SKM-1 (cell line): ENCODE data around the gene ZNF579.

Experiments
- DNase-seq: peaks from one replicate; lab custom pipeline; 2025; ENCODE audit not compliant: unreplicated experiment; lab: John Stamatoyannopoulos, UW

Gene ZNF579

DNA sequence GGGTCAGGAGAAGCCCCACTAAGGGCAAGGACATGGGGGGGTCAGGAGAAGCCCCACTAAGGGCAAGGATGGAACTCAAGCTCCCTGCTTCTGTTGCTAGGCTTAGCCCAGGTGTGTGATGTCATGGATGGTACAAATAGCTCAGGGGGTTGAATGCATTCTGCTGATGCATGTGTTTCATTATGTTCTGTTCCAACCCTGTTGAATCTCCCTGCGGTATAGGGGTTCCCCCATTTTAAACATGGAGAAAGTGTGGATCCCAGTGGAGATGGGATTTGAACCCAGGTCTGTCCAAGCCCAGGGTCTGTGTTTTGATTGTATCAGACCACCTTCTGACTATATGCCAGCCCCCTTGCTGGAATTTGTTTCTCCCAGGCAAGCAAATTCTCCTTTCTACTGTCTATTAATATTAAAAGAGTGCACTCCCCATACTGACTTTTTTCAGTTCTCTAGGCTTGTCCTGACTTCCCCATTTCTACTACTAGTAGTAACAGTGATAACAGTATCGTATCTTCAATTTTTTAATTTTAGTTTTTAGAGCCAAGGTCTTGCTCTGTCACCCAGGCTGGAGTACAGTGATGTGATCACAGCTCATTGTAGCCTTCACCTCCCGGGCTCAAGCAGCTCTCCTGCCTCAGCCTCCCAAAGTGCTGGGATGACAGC, 31.5 kb upstream of the ZNF579 start:
- DNase-seq: no peak

DNA sequence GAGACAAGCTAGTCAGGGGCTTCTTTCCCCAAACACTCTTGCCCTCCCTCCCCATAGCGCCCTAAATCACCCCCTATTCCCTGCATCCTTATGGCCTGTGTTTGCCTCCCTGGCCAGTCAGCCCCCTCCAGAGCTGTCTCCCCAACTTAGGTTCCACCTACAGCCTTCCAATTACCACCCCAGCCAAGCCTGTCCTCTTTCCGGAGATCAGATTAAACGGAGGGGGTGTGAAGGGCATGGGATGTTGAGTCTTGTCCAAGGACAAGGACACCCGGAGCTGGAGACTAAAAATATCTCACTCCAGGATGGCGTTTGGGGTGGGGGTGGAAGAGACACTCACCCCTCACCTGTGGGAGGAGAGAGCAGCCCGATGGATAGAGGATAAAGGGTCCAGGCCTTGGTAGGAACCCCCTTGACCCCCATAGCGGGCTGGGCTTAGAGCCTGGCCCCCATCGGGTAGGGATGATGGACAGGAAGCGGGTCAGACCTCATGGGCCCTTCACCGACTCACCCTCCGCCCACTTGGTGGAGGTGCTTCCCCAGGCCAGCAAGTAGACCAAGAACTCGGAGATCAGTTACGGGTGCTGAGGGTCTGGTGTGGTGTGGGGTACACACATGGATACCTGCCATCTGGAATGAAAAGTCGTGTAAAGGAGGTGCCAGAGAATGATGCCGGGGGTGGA, 30.8 kb upstream of the ZNF579 start:
- no peak for DNase-seq

DNA sequence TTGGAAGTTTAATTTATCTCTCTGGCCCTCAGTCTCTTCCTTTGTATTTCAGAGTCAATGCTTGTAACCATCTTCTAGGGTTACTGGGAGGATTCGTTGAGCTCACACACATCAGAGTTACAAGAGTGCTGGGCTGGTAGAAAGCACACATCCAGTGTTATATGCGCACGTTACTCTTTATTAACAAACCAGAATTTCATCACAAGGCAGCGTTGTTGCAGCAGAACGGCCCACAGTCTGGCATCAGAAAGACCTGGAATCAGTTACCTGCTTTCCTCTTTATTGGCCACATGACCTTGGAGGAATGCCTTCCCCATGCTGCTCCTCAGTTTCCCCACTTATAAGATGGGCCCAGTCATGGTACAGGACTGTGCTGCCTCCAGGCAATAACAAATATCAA, 28.7 kb upstream of the ZNF579 start:
- DNase-seq: no peak

DNA sequence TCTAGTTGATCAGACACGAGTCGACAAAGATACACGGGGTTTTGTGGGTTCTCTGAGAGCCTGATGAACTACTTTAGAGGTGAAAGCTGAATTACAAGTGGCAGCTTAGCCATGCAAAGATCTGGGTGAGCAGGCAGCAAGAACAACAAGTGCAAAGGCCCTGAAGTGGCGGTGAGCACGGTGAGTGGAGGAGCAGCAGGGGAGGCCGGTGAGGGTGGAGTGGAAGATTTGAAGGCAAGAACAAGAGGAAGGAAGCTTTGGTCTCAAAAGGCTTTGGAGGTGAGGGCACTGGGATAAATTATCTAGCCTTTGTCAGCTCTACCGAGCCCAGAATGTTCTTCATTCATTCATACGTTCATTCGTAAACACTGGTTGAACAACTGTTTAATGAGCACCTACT, 26.2 kb upstream of the ZNF579 start:
- DNase-seq: no peak

DNA sequence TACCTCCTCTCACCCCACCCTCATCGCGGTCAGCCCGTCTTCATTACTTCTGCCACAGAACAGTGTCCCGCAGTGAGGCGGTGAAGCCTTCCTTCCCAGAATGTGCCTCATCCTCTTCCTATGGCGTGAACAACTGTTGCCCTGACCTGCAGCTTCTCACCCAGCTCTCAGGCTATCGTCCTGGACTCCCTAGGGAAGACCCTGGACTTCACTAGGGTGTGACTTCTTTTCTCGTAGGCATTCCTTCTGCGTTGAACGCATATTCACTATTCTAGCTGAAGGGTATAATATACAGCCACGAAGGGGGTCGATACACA, 25.8 kb upstream of the ZNF579 start:
- no peak for DNase-seq

DNA sequence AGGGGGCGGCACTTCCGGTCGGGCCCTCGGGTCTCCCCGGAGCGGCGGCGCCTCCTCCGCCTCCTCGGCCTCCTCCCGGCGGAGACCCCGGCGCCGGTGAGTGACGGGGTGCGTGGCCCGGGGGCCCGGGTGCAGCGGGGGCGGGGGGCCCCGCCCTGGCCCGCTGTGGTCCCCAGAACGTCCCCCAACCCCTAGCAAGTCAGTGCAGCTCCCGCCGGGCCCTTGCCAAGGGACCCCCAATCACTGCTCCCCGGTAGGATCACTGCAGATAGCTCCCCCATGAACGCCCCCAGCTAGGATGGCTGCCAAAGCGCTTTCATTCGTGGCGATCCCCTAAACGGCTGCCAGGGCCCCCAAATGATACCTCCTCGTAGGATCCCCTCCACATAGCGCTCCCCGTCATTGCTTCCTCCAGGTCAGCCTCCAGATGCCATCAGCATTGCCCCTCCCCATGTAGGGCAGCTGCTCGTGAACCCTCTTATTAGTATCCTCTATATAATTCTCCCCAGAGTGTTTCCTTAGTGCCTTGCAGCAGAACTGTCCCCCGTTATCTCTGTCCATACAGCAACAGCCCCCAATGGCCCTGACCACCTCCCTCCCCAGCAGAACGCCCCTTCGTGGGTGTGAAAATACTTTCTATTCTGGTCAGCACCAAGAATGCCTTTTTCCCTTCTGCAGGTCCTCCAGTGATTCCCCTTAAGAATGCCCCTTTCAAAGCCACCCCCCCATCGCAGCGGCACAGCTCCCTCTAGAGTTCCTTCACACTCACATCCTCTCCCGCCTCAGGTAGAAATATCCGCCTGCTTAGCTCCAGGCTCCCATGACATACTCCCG, 25.2 kb upstream of the ZNF579 start, which contains the start of gene ZNF865:
TSS of gene ZNF865 (plus strand) at position 11 of the 834 bp plus-strand sequence. CDS start 7,972 bp downstream, outside the sequence.
- DNase-seq: peak; percentile 23

DNA sequence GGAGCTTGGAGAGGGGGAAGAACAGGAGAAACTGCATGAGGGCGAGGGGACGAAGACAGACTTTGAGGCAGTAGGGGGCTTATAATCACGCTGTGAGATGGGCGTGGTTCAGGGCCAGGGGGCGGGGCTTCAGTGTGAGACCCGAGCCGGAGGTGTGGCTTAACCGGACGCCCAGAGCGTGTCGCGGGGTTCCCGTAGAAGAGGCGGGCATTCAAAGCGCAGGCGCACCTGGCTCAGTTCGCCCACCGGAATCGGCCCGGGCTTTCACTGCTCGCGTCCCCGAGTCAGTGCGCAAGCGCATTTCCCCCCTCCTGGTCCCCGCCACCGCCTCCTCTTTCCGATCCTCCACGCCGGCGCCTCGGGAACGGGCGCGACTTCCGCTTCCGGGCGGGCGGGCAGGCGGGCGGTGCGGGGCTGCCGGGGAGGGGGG, 24.6 kb upstream of the ZNF579 start:
- peak; percentile 61 for DNase-seq

DNA sequence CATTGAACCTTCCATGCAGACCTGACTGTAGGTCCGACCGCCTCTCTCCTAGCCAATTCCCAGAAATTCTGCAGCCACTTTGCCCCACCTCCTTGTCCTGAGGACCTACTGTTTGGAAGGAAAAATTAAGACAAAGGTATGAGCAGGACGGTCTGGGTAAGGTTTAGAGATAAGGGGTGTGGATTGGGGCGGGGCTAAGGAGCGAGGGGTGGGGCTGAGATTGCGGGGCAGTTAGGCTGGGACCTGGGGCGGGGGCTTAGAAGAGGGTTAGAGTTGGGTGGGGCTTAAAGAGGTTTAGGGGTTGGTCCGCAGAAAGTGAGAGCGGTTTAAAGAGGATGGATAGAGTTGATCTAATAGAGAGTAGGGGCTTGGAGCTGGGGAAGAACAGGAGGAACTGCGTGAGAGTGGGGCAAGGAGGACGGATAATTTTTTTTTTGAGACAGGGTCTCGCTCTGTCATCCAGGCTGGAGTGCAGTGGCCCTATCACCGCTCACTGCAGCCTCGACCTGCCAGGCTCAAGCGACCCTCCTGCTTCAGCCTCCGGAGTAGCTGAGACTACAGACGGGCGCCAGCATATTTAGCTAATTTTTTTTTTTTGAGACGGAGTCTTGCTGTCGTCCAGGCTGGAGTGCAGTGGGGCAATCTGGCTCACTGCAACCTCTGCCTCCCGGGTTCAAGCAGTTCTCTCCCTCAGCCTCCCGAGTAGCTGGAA, 23.1 kb upstream of the ZNF579 start:
- DNase-seq: no peak

DNA sequence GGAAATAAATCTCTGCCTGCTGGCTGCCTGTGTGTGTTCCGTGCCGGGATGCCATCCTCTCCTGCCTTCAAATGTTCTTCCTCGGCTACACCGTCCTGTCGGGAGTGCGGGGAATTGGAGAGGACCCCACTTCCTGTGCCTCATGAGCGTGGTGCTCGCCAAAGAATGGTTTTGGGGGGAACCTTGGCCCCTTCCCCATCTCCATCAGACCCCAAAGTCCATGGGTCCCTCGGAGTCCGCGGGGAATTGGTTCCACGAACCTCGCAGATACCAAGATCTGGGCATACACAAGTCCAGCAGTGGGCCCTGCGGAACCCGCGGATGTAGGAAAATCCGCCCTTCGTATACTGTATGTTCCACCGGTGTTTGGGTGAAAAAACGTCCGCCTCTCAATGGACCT, 22.5 kb upstream of the ZNF579 start:
- DNase-seq: no peak

DNA sequence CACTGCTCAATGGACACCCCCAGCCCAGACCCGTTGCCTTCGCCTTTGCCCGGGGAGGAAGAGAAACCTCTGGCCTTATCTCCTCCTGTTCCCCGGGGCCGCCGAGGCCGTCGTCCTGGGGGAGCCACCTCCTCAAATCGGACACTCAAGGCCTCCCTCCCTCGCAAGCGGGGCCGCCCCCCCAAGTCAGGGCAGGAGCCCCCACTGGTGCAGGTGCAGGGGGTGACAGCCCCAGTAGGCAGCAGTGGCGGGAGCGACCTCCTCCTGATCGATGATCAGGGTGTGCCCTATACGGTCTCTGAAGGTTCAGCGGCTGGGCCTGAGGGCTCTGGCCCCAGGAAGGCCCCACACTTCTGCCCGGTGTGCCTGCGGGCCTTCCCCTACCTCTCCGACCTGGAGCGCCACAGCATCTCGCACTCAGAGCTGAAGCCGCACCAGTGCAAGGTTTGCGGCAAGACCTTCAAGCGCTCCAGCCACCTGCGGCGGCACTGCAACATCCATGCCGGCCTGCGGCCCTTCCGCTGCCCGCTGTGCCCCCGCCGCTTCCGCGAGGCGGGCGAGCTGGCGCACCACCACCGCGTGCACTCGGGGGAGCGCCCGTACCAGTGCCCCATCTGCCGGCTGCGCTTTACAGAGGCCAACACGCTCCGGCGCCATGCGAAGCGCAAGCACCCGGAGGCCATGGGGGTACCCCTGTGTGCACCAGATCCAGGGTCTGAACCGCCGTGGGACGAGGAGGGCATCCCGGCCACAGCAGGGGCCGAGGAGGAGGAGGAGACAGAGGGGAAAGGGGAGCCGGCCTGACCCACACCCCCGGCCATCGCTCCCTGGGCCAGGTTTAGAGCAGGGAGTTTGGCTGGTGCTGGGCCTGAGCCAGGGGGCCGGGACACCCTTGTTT, 21.7 kb upstream of the ZNF579 start:
- DNase-seq: no peak

DNA sequence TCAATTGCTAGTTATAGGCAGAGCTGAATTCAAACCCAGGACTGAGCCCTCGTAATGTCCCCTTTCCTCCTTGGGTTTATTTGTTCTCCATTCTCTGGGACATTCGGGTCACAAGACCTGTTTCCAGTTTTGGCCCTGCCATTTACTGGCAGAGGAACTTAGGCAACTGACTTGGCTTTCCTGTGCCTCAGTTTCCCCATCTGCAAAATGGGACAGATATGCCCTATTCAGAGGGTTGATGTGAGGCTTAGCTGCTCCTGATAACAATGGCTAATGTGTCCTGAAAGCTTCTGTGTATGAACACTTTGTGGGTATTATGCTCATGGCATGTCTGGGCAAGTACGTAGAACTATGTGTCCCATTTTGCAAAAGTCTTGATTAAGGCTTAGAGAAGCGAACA, 20.4 kb upstream of the ZNF579 start:
- DNase-seq: no peak

DNA sequence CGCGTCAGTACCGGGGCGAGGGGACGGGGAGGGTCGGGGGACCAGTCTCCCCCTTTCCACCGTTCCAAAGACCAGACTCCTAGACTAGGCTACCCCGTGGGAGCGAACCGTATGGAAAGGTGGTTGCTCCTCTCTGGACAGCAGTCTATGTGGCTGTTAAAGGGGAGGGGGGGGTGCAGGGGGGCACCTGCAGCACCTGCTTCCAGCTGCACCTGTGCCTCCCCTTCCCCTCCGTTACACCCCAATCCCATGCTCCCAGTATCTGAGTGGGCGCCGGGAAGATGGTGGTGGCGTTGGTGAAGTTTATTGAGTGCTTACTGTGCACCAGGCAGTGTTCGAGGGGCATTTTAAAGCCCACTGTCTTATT, 20.0 kb upstream of the ZNF579 start:
- DNase-seq: no peak

DNA sequence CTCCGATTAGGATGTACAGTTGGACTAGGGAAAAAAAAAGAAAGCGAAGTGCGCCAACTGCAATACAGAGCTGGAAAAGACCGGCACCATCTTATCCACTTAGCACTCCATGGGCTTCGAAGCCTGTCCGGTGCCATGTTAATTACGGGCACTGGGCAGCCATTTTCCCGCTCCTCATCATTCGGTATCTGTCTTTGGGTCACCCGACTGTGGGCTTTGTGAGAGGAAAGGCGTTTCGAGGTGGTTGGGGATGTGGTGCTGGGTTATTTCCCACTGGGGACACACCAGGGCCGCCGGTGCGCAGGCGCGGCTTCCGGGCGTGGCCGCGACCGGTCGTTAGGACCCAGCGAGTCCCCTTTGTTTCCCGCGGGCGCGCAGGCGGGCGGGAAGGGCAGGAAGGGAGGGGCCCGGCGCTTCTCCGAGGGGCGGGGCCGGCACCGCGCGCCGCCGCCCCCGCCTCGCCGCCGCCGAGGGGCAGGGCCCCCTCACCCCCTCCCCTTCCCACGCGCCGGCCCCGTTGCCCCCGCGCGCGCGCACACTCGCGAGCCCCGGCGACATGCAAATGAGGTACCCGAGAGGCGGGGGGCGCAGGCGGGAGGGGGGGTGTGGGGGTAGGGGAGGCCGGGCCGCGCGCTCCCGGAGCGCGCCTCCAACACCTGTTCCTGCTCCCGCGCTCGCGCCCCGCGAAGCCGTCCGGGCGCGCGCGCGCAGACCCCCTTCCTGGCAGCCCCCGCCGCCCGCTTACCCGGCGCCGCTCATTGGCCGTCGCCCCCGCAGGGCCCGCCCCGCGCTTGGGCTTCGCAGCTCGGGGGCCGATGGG, 19.4 kb upstream of the ZNF579 start, which contains the start of gene ZNF524:
TSS of gene ZNF524 (plus strand) at position 447 of the 820 bp plus-strand sequence. CDS start 1,825 bp downstream, outside the sequence.
- DNase-seq: no peak

DNA sequence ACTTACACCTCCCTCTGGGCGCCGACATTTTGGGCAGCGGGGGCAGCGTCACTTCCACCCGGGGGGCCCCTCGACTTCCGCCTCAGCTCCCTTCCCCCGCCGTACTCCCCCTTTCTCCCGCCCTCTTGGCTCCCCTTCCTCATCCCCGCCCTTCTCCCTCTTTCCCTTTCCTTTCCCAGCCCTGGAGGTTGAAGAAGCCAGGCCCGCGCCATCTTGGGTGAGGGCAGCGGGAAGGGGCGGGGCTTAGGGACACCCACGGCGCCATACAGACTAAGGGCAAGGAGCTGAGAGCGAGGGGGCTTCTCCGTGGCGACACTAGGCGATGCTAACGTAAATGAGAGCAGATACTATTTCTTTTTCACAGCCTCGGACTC, 18.8 kb upstream of the ZNF579 start, which contains the start of gene FIZ1:
TSS of gene FIZ1 (minus strand) at position 50 of the 374 bp plus-strand sequence. CDS start 1,652 bp downstream, outside the sequence.
- peak; percentile 63 for DNase-seq

DNA sequence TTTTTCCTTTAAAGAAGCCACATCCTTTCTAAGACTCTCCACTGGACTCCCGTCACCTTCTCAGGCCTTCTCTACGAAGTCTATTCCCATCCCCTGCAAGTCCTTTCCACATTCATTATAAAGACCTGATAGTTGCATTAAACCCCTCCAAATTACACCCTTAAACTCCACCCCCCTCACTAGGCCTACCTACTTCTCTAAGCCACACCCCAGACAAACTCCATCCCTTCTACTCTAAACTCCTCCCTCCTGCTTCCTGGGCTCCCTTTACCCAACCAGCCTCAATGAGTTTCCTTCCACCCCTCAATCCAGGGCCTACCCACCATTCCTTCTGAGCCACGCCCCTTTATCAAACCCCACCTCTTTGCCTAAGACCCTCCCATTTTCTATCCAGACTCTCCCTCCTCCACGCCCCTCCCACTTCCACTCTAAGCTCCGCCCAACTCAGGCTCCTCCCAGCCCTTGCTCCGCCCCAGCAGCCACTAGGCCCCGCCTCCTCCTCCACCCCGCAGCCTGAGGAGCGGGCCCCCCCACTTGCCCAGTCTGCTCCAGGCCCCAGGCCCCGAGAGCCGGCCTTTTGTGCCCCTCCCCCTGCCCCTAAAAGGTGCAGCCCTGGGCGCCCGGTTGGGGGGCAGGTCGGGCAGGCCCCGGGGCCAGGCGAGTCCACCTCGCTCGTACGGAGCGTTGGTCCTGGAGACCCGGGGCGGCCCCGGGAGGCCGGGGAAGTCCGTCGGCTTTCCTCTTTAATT, 18.2 kb upstream of the ZNF579 start:
- peak; percentile 47 for DNase-seq

DNA sequence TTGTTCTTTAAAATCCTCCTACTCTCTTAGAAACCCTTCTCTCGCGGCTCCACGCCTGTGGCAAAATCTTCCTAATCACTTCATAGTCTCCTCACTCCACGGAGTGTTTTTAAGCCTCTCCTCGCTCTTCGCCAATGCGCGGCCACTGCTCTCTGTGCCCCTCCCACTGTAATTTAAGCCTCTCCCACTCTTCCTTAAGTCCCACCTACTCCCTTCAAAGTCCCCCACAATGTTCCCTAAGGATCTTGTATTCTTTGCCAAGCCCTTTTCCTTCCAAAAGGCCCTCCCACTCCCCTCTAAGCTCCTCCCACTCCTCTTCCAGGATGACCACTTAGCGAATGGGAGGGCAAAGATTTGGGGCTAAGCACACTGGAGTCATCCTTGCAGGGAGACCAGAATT, 17.4 kb upstream of the ZNF579 start:
- no peak for DNase-seq

DNA sequence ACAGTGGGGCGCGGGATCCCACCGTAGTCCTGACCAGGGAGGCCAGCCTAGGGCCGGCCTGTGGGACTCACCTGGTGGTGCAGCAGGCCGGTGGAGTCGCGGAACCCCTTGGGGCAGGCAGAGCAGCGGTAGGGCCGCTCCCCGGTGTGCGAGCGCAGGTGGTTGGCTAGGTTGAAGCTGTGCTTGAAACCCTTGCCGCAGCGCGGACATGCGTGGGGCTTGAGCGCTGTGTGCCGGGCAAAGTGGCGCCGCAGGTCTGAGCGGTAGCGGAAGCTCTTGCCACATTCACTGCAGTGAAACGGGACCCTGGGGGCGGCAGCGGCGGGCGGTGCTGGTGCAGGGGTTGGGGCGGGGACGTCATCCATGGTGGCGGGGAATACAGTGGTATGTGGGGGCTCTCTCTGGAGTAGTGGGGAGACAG, 16.9 kb upstream of the ZNF579 start:
- no peak for DNase-seq

DNA sequence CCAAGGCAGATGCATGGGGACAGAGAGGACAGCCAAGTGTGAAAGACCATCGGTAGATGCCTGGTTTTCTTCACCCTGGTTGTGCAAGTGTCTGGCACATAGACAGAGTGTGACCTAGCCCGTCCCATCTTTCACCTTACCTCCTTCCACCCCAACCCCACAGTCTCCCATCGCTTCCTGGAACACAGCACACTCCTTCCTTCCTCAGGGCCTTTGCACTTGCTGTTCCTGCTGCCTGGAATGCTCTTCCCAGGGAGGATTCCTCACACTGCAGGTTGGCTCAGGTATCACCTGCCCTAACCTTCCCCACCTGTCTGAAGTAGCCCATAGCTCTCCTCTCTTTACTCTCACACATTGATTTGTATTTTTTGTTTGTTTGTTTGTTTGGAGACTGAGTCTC, 15.7 kb upstream of the ZNF579 start:
- DNase-seq: no peak
